ENCODE measurements around the gene NCK2.

The NCK2 gene

GRCh38 chr2:105933906-105934305 is 189.2 kb downstream of the NCK2 start:
- Histone ChIP-seq H3K9me3 (ENCODE audit: insufficient read depth, low read depth, low read length) (peaks cover 8% of the 10 kb centered on the region; the same call in 1 of the 2 replicates), H3K36me3 (ENCODE audit: insufficient read depth, low read length) (no peaks in the 10 kb centered on the region), H4K20me1 (ENCODE audit: insufficient read depth, low read length, poor library complexity, severe bottlenecking) (no peaks in the 10 kb centered on the region), H3F3A (ENCODE audit: low read depth) (no peaks in the 10 kb centered on the region), H3K27me3 (ENCODE audit: insufficient read depth, low read length, poor library complexity, severe bottlenecking) (no peaks in the 10 kb centered on the region), H3K4me3 (ENCODE audit: low read length, poor library complexity, severe bottlenecking) (no peak overlapping the region), H2AFZ (ENCODE audit: low read length) (no peak overlapping the region), H3K4me1 (ENCODE audit: insufficient read depth, low read length, poor library complexity, severe bottlenecking) (peaks cover 9% of the 10 kb centered on the region), H3K4me2 (ENCODE audit: low read depth, low read length, poor library complexity, severe bottlenecking) (no peak overlapping the region), H3K79me2 (ENCODE audit: insufficient read depth, low read length) (no peaks in the 10 kb centered on the region), H3K9ac (ENCODE audit: low read depth, low read length, poor library complexity, severe bottlenecking) (no peak overlapping the region), H3K9me2 (replicated peaks; ENCODE audit: low read depth, low read length) (no peaks in the 10 kb centered on the region)
- TF ChIP-seq EZH2phosphoT487 (IDR thresholded peaks at IDR 0.05; ENCODE audit: borderline replicate concordance): no peak
- TF ChIP-seq CTCF (conservative IDR thresholded peaks at IDR 0.05; ENCODE audit: low read length): no peak

- Histone ChIP-seq H3K36me3 (ENCODE audit: insufficient read depth, low read length) (no peaks in the 10 kb centered on the region), H3K9me2 (replicated peaks; ENCODE audit: low read depth, low read length) (no peaks in the 10 kb centered on the region), H2AFZ (ENCODE audit: low read length) (no peak overlapping the region), H3K4me1 (ENCODE audit: insufficient read depth, low read length, poor library complexity, severe bottlenecking) (peaks cover 3% of the 10 kb centered on the region), H4K20me1 (ENCODE audit: insufficient read depth, low read length, poor library complexity, severe bottlenecking) (no peaks in the 10 kb centered on the region), H3K9ac (ENCODE audit: low read depth, low read length, poor library complexity, severe bottlenecking) (no peak overlapping the region), H3K4me3 (ENCODE audit: low read length, poor library complexity, severe bottlenecking) (no peak overlapping the region), H3F3A (ENCODE audit: low read depth) (no peaks in the 10 kb centered on the region), H3K79me2 (ENCODE audit: insufficient read depth, low read length) (no peaks in the 10 kb centered on the region), H3K4me2 (ENCODE audit: low read depth, low read length, poor library complexity, severe bottlenecking) (no peak overlapping the region), H3K9me3 (ENCODE audit: insufficient read depth, low read depth, low read length) (peaks cover 8% of the 10 kb centered on the region; the same call in 1 of the 2 replicates), H3K27me3 (ENCODE audit: insufficient read depth, low read length, poor library complexity, severe bottlenecking) (no peaks in the 10 kb centered on the region)
- no peak for TF ChIP-seq EZH2phosphoT487 (IDR thresholded peaks at IDR 0.05; ENCODE audit: borderline replicate concordance)
- no peak for TF ChIP-seq CTCF (conservative IDR thresholded peaks at IDR 0.05; ENCODE audit: low read length)
Measured at GRCh38 chr2:105934467-105934866, 189.8 kb downstream of the NCK2 start.

GRCh38 chr2:105935063-105935462 is 190.4 kb downstream of the NCK2 start:
- no peak overlapping the region for H3K4me3 ChIP-seq (ENCODE audit: low read length, poor library complexity, severe bottlenecking)
- no peaks in the 10 kb centered on the region for H3K36me3 ChIP-seq (ENCODE audit: insufficient read depth, low read length)
- no peaks in the 10 kb centered on the region for H4K20me1 ChIP-seq (ENCODE audit: insufficient read depth, low read length, poor library complexity, severe bottlenecking)
- no peaks in the 10 kb centered on the region for H3K9me2 ChIP-seq (replicated peaks; ENCODE audit: low read depth, low read length)
- TF ChIP-seq EZH2phosphoT487 (IDR thresholded peaks at IDR 0.05; ENCODE audit: borderline replicate concordance): no peak
- no peak for TF ChIP-seq CTCF (conservative IDR thresholded peaks at IDR 0.05; ENCODE audit: low read length)
- H3F3A ChIP-seq (ENCODE audit: low read depth): no peaks in the 10 kb centered on the region
- H3K79me2 ChIP-seq (ENCODE audit: insufficient read depth, low read length): no peaks in the 10 kb centered on the region
- H3K9me3 ChIP-seq (ENCODE audit: insufficient read depth, low read depth, low read length): peaks cover 8% of the 10 kb centered on the region; the same call in 1 of the 2 replicates
- H3K9ac ChIP-seq (ENCODE audit: low read depth, low read length, poor library complexity, severe bottlenecking): no peak overlapping the region
- no peaks in the 10 kb centered on the region for H3K4me1 ChIP-seq (ENCODE audit: insufficient read depth, low read length, poor library complexity, severe bottlenecking)
- no peaks in the 10 kb centered on the region for H3K27me3 ChIP-seq (ENCODE audit: insufficient read depth, low read length, poor library complexity, severe bottlenecking)
- no peak overlapping the region for H3K4me2 ChIP-seq (ENCODE audit: low read depth, low read length, poor library complexity, severe bottlenecking)
- no peak overlapping the region for H2AFZ ChIP-seq (ENCODE audit: low read length)

All from Loucy (cell line).